LNCAP (cell line): ENCODE data around the gene ANKRD23.

Experiments used
- CTCF ChIP-seq: fragments of 450-650 bp; IDR thresholded peaks from 2 replicates; pipeline ENCODE4 v1.5.1; 2017; ENCODE audit warnings: mild to moderate bottlenecking

ANKRD23 gene

GRCh38 chr2:96856776-96857666, 13.2 kb upstream of the ANKRD23 start:
- no peak for TF ChIP-seq CTCF

- no peak for TF ChIP-seq CTCF
Observed at GRCh38 chr2:96853321-96853720, 9.5 kb upstream of the ANKRD23 start.

- TF ChIP-seq CTCF = no peak
Observed at GRCh38 chr2:96852667-96853066, 8.8 kb upstream of the ANKRD23 start.

GRCh38 chr2:96848264-96848663, 4.4 kb upstream of the ANKRD23 start:
- TF ChIP-seq CTCF = no peak

GRCh38 chr2:96847586-96847985, 3.8 kb upstream of the ANKRD23 start:
- no peak for TF ChIP-seq CTCF

GRCh38 chr2:96846825-96847224, 3.0 kb upstream of the ANKRD23 start:
- no peak for TF ChIP-seq CTCF

GRCh38 chr2:96844405-96844808, 586 bp upstream of the ANKRD23 start:
- no peak for TF ChIP-seq CTCF
